GM15510 (cell line): ENCODE data around the gene FAM110C.

Experiments used
- POLR2A ChIP-seq: IDR thresholded peaks from 3 replicates; pipeline ENCODE4 v1.6.1; 2011; ENCODE audit warnings: borderline replicate concordance; ENCODE audit not compliant: insufficient read length; ENCODE audit errors: extremely low read depth

The FAM110C gene

GRCh38 chr2:25543-25942 is 20.8 kb downstream of the FAM110C start:
- TF ChIP-seq POLR2A = no peak

GRCh38 chr2:24107-24506 is 22.2 kb downstream of the FAM110C start:
- TF ChIP-seq POLR2A = no peak

GRCh38 chr2:23283-23682 is 23.0 kb downstream of the FAM110C start:
- TF ChIP-seq POLR2A = no peak

GRCh38 chr2:19505-19904 is 26.8 kb downstream of the FAM110C start:
- no peak for TF ChIP-seq POLR2A

- no peak for TF ChIP-seq POLR2A
Measured at GRCh38 chr2:18402-19271, 27.7 kb downstream of the FAM110C start.

- no peak for TF ChIP-seq POLR2A
Measured at GRCh38 chr2:11248-11941, 34.9 kb downstream of the FAM110C start.

GRCh38 chr2:10222-10875 is 36.0 kb downstream of the FAM110C start:
- TF ChIP-seq POLR2A = no peak
